Umbilical cord (tissue), 2 donors: ENCODE measurements around the gene CCDC121. TPM values are rescaled to one million over a fixed set of nuclear protein-coding genes. Genes with fewer than 3 reads are reported as not detected.
"Not testable (repeated sequence)": the region's sequence is repeated elsewhere in the genome, so short reads cannot be mapped to it uniquely, and the experiment has no call there.

Experiments
- DNase-seq: peaks from one replicate; pipeline ENCODE4 v3.0.0-alpha.2; 2015; ENCODE audit warnings: low spot score
- total RNA-seq: library from RNA; depleted of rRNA; stranded (reverse); fragments of >200 nt; gene quantifications from one replicate; pipeline ENCODE4 v1.2.3, GENCODE V29; 2014; ENCODE audit warnings: low replicate concordance; ENCODE audit not compliant: insufficient read depth

CCDC121 gene
- total RNA-seq, 1 donor from 2014 or later: 10.6 TPM

GRCh38 chr2:27636766-27637165 lies 8.0 kb upstream of the CCDC121 start:
- no peak for DNase-seq

- no peak for DNase-seq
Measured at GRCh38 chr2:27634291-27634690, 5.5 kb upstream of the CCDC121 start.

DNA sequence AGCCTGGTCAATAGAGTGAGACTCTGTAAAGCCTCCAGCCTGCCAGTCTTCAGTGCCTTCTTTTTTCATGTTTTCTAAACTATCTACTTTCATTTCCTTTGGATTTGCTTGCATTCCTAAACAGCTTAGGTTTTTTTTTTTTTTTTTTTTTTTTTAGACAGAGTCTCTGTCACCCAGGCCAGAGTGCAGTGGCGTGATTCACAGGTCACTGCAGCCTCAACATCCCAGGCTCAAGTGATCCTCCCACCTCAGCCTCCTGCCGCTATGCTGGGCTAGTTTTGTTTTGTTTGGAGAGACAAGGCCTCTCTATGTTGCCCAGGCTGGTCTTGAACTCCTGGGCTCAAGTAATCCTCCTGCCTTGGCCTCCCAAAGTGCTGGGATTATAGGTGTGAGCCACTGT lies 1.4 kb upstream of the CCDC121 start:
- not testable (repeated sequence) for DNase-seq

- DNase-seq: peak; percentile 23
Measured at GRCh38 chr2:27627963-27628766, 647 bp downstream of the CCDC121 start.

DNA sequence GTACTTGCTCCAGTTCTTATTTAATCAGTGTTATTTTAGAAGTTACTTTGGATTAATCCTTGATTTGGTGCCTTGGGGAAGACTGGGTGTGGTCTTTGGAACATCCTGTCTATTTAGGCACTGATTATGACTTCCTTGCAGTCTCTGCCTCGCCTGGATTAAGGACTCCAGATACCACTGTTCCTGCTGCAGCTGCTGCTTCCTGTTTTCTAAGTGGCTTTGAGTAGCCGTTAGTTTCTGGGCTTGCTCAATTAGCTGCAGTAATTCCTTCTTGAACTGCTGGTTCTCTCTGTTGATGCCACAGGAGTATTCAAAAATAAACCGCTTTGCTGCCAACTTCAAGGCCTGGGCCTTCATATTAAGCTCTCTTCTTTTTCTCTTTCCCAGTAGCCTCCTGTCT lies 1.9 kb downstream of the CCDC121 start:
- DNase-seq: not testable (repeated sequence)

DNA sequence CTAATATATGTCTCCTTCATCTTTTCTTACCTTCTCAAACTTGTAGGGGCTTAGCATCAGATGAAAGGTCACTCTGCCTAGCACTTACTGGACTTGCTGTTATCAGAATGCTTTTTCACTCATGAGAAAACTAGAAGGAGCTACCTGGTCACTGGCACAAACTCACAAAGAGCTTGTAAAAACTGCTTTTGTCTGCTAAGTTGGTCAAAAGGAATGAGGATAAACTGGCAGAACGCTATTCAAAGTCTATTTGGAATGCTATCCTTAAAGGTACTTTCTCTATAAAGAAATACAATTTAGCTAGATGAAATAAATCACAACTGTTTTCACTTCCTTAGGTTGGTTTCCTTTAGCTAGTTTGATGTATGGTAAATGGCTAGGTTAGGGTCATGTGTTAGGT lies 2.5 kb downstream of the CCDC121 start:
- DNase-seq: not testable (repeated sequence)

GRCh38 chr2:27624943-27625342 lies 3.9 kb downstream of the CCDC121 start:
- DNase-seq: no peak

GRCh38 chr2:27622921-27623384 lies 5.9 kb downstream of the CCDC121 start:
- DNase-seq: no peak

- no peak for DNase-seq
Measured at GRCh38 chr2:27621524-27621923, 7.3 kb downstream of the CCDC121 start.

- DNase-seq: no peak
Measured at GRCh38 chr2:27615316-27615715, 13.5 kb downstream of the CCDC121 start.

DNA sequence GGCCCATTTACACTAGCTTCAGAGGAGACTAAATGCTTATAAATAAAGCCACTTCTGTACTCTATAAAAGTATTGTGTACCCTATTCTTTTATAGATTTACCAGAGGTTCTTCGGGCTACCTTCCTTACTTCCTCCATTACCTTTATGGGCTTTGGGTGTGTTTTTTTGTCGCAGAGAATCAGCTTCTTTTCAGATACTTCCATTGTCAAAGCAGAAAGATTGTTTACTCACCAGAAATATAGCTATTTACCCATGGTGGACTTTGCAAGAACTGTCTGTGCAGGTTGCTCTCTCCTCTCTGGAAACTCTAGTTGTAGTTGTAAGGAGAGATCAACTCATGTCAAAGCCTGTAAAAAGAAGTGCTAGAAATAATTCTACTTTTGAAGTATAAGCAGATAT lies 14.8 kb downstream of the CCDC121 start:
- DNase-seq: no peak

GRCh38 chr2:27606611-27607010 lies 22.2 kb downstream of the CCDC121 start:
- no peak for DNase-seq

DNA sequence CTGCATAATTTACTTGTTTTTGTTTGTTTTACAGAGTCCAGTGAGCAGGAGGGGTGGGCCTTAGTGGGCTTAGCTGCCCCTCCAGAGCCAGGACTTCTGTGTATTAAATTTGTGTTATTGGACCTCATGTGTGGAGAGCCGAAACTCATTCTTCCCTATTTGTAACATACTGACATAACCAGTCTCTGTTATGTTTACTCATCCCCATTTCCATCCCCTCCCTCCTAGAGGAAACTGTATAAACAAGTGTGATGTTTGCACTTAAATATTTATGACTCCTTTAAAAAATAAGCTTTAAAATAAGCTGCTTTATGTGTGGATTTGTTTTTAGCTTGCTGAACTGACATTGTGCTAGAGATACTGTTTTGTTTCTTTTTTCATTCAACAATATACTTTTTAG lies 32.2 kb downstream of the CCDC121 start:
- no peak for DNase-seq

- DNase-seq: not testable (repeated sequence)
Measured at GRCh38 chr2:27595412-27595811, 33.4 kb downstream of the CCDC121 start.

DNA sequence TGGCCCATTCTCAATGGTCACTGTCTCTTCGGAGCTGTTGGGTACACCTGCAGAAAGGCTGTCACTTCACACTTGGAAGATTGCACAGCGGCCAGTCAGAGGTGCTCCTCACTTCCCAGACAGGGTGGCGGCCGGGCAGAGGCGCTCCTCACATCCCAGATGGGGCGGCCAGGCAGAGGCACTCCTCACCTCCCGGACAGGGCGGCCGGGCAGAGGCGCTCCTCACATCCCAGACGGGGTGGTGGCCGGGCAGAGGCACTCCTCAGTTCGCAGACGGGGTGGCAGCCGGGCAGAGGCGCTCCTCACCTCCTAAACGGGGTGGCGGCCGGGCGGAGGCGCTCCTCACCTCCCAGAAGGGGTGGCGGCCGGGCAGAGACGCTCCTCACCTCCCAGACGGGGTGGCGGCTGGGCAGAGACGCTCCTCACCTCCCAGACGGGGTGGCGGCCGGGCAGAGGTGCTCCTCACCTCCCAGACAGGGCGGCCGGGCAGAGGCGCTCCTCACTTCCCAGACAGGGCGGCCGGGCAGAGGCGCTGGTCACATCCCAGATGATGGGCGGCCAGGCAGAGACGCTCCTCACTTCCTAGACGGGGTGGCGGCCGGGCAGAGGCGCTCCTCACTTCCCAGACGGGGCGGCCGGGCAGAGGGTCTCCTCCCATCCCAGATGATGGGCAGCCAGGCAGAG lies 34.6 kb downstream of the CCDC121 start:
- not testable (repeated sequence) for DNase-seq

DNA sequence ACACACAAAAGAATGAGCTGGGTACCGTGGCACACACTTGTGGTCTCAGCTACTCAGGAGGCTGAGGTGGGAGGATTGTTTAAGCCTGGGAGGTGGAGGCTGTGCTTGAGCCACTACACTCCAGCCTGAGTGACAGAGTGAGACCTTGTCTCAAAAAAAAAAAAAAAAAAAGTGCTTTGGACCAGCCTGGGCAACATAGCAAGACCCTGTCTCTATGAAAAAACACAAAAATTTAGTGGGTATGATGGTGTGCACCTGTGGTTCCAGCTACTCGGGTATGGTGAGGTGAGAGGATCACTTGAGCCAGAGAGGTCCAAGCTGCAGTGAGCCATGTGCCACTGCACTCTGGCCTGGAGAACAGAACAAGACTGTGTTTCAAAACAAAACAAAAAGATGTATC lies 35.6 kb downstream of the CCDC121 start:
- no peak for DNase-seq

DNA sequence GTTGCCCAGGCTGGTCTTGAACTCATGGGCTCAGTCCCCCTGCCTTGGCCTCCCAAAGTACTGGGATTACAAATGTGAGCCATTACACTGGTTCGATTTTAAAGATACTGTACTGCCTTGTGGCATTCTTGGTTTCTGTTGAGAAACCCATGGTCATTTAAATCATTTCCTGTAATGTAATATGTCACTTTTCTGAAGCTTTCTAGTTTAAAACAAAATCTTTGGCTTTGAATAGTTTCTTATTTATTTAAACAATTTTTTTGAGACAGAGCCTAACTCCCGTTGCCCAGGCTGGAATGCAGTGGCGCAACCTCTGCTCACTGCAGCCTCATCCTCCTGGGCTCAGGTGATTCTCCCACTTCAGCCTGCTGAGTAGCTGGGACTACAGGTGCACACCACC lies 37.1 kb downstream of the CCDC121 start:
- no peak for DNase-seq

DNA sequence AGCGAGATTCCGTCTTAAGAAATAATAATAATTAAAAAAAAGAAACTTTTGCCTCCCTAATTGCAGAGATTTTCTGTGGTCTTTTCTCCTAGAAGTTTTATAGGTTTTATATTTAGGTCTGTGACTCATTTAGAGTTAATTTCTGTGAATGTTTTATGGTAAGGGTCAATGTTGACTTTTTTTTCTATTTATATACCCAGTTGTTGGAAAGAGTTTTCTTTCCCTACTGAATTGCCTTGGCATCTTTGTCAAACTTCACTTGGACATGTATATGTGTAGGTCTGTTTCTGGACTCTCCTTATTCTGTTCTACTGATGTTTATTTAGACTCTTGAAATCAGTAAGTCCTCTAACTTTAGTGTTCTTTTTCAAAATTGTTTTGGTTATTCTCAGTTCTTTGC lies 40.5 kb downstream of the CCDC121 start:
- no peak for DNase-seq

DNA sequence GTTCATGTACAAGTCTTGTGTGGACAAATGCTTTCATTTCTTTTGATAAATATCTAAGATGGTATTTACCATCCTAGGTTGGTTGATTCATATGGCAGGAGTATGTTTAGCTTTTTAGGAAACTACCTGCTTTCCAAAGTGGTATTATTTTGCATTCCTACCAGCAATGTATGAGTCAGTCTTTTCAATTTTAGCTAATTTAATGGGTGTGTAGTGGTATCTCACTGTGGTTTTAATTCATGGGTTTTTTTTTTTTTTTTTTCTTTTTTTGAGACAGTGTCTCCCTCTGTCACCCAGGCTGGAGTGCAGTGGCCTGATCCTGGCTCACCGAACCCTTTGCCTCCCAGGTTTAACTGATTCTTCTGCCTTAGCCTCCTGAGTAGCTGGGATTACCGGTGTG lies 41.8 kb downstream of the CCDC121 start:
- DNase-seq: no peak

DNA sequence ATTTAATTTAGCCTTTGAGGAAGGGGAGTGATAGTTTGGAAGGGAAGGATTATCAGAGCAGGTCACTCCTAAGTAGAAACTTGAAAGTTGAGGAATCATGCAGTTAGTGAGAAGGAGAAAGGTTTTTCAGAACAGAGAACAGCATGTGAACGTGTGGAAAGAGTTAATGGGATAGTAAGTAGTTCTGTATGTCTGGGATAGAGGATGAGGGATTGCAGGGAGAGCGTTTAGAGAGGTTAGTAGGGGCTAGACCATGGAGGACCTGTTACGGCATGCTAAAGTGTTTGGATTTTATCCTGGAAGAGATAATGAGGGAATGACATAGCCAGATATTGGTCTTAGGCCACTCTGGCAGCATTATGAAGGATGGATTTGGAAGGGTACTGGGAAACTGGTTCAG lies 44.2 kb downstream of the CCDC121 start:
- no peak for DNase-seq

- DNase-seq: no peak
Measured at GRCh38 chr2:27583390-27583915, 45.4 kb downstream of the CCDC121 start.

DNA sequence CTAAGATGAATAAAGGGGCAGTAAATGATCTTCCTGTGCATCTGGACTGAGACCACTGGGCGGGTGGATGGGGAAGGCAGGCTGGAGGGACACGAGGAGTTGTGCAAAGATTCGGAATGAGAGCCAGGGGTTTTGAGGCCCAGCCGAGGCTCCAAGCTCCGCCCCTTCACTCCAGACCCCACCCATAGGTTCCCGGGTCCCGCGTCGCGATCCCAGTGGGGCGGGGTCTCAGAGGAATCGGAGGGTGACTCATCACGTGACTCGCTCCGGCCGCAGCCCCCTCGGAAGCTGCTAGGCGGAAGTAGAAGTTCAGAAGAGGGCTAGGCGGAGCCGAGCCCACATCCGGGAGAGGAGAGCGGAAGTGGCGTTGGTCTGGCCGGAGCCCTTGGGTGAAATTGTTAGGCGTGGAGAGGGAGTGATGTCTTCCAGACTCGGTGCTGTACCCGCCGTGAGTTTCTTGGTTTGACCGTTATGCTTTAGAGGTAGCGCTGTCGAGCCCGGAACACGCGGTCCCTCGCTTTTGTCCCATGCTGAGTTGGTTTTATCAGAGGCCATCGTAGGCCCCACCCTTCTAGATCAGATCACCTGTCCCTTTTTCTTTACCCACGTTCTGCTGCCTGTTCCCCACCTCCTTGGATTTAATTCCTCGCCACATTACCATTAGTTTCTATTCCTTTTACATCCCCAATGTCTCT lies 46.0 kb downstream of the CCDC121 start, which contains the start of gene ZNF512:
TSS of gene ZNF512 (plus strand) at position 348 of the 695 bp plus-strand sequence. CDS start at position 419, 71 bp downstream.
- peak; percentile 97 for DNase-seq
